Measurements from ENCODE around the gene ZFP64. TPM values are rescaled to one million over a fixed set of nuclear protein-coding genes. Genes with fewer than 3 reads are reported as not detected.

The ZFP64 gene
- total RNA-seq, 1 experiment from 2014 or later, result 14.0 TPM

- DNase-seq (ENCODE audit: low spot score), result no peak
These were observed 85.8 kb downstream of the ZFP64 start for GRCh38 chr20:52105442-52106422.

GRCh38 chr20:52104546-52105441 is 86.8 kb downstream of the ZFP64 start:
- no peak for DNase-seq (ENCODE audit: low spot score)

GRCh38 chr20:52103913-52104545 is 87.5 kb downstream of the ZFP64 start:
- DNase-seq (ENCODE audit: low spot score), result no peak

GRCh38 chr20:52103335-52103912 is 88.2 kb downstream of the ZFP64 start:
- no peak for DNase-seq (ENCODE audit: low spot score)

- no peak for DNase-seq (ENCODE audit: low spot score)
These were observed 89.0 kb downstream of the ZFP64 start for GRCh38 chr20:52102559-52102958.

- no peak for DNase-seq (ENCODE audit: low spot score)
These were observed 89.5 kb downstream of the ZFP64 start for GRCh38 chr20:52102126-52102525.

Data from A172 (cell line).